Measurements from ENCODE around the gene ACER2. TPM values are rescaled to one million over a fixed set of nuclear protein-coding genes. Genes with fewer than 3 reads are reported as not detected.

Gene ACER2
- total and polyA plus RNA-seq, 2 of the 4 experiments (the other 2 are of a cell fraction) = 0.84 to 1.6 TPM

DNA sequence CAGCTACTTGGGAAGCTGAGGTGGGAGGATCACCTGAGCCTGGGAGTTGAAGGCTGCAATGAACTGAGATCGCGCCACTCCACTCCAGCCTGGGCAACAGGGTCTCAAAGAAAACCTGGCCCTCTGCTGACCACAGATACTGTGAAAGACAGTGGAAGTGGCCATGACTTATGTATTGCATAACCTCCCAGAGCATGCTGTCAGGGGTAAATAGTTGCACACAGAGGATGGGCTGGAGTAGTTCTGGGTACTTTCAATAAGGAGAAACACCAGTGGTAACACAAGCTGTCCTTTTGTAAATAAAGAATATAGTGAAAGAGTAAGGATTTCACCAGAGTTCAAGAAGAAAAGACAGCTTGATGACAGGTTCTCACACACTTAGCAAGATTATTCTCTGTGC, 1.8 kb downstream of the ACER2 start:
- H2AFZ ChIP-seq (replicated peaks; ENCODE audit: low read length, poor library complexity) = no peak overlapping the region
- no peak overlapping the region for H3K14ac ChIP-seq (replicated peaks; ENCODE audit: low read depth, low read length)
- peaks cover 0 to 13% of the 10 kb centered on the region in 2 experiments; a peak in 2 of 4 replicates for H3K79me1 ChIP-seq (ENCODE audit: low read depth in 1 of 2, low read length in 2 of 2)
- H2BK20ac ChIP-seq (ENCODE audit: low read depth, low read length) = no peak overlapping the region
- H4K8ac ChIP-seq (ENCODE audit: low read depth in 2 of 2, low read length in 2 of 2) = no peak overlapping the region
- in situ Hi-C loops (cut with MboI; ENCODE audit: low sequenced_read_pairs) (no loop called here), intact Hi-C loops (cut with micrococcal nuclease) (no loop called here), dilution Hi-C loops (cut with HindIII; ENCODE audit: low sequenced_read_pairs, unreplicated experiment) (no loop called here)
- H2BK15ac ChIP-seq (ENCODE audit: low read depth, low read length) = no peak overlapping the region
- H3K9me3 ChIP-seq (ENCODE audit: control insufficient read depth, insufficient read depth, low read length) = no peaks in the 10 kb centered on the region
- ATAC-seq (ENCODE audit: low read depth) (no peak), DNase-seq (no peak)
- no peak overlapping the region for H3K56ac ChIP-seq (ENCODE audit: extremely low read depth, insufficient read depth, low read length)
- CTCF ChIA-PET = interaction anchor here (0.8 to 1.5 kb wide), 2 partner anchors 54 to 177 kb away, joined by 4 to 5 read pairs; no protein-coding TSS in a partner anchor
- no peak overlapping the region for H3K4ac ChIP-seq (ENCODE audit: low read depth, low read length)
- no peak overlapping the region for H3K27ac ChIP-seq (ENCODE audit: insufficient read depth, low read length)
- no peak overlapping the region for H2BK5ac ChIP-seq (ENCODE audit: low read depth, low read length, poor library complexity, severe bottlenecking)
- no peak overlapping the region for H2AK5ac ChIP-seq (ENCODE audit: low read depth, low read length)
- TF ChIP-seq BHLHE40 (IDR thresholded peaks at IDR 0.05; ENCODE audit: low read depth, low read length) = no peak
- TF ChIP-seq, protein P1, sequence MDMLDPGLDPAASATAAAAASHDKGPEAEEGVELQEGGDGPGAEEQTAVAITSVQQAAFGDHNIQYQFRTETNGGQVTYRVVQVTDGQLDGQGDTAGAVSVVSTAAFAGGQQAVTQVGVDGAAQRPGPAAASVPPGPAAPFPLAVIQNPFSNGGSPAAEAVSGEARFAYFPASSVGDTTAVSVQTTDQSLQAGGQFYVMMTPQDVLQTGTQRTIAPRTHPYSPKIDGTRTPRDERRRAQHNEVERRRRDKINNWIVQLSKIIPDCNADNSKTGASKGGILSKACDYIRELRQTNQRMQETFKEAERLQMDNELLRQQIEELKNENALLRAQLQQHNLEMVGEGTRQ (IDR thresholded peaks at IDR 0.05; ENCODE audit: low read depth, low read length) = no peak
- TF ChIP-seq CEBPB (IDR thresholded peaks at IDR 0.05; ENCODE audit: low read depth, low read length) = 0 out of 2 replicates have a peak, but pooled peaks have one; percentile 24
- TF ChIP-seq RFX5 (IDR thresholded peaks at IDR 0.05; ENCODE audit: low read depth, low read length) = no peak
- no peak for TF ChIP-seq FOS (IDR thresholded peaks at IDR 0.05; ENCODE audit: low read depth, low read length)
- POLR2A ChIA-PET (ENCODE audit: unreplicated experiment) = no interaction called here
- H2BK120ac ChIP-seq (ENCODE audit: low read depth, low read length) = no peak overlapping the region
- H3K4me2 ChIP-seq (ENCODE audit: low read depth, low read length) = no peak overlapping the region
- H4K5ac ChIP-seq (ENCODE audit: low read depth, low read length) = no peak overlapping the region
- no peak overlapping the region for H4K91ac ChIP-seq (ENCODE audit: insufficient read depth, low read depth, low read length)
- no peak overlapping the region for H3K23ac ChIP-seq (ENCODE audit: low read depth, low read length)
- no peak overlapping the region for H3K18ac ChIP-seq (ENCODE audit: low read depth, low read length)
- H4K20me1 ChIP-seq (ENCODE audit: insufficient read depth, low read length) = no peaks in the 10 kb centered on the region
- no TSS peak for BruUV-seq (replicated peaks)
- no CpG with 5 or more reads among the region's 2 CpGs for WGBS, 2 experiments (ENCODE audit: extremely low coverage in 2 of 2, insufficient read length in 1 of 2)
- H3K4me1 ChIP-seq (ENCODE audit: control insufficient read depth, insufficient read depth, low read length) = no peaks in the 10 kb centered on the region
- H3K9me1 ChIP-seq (ENCODE audit: insufficient read depth, low read length) = no peaks in the 10 kb centered on the region; the same call in none of the 2 replicates
- H2AK9ac ChIP-seq (replicated peaks; ENCODE audit: low read depth, low read length, poor library complexity) = no peak overlapping the region
- H3K4me3 ChIP-seq (ENCODE audit: insufficient read depth, low read depth, low read length) = no peak overlapping the region
- H3K9ac ChIP-seq (ENCODE audit: low read depth, low read length) = no peak overlapping the region
- H3K27me3 ChIP-seq (ENCODE audit: control insufficient read depth, insufficient read depth, low read length) = no peaks in the 10 kb centered on the region
- H3K36me3 ChIP-seq (ENCODE audit: control insufficient read depth, insufficient read depth, low read length) = no peaks in the 10 kb centered on the region
